Measurements from ENCODE around the gene SRGAP1.
"Not testable (repeated sequence)": the region's sequence is repeated elsewhere in the genome, so short reads cannot be mapped to it uniquely, and the experiment has no call there.

SRGAP1 gene

DNA sequence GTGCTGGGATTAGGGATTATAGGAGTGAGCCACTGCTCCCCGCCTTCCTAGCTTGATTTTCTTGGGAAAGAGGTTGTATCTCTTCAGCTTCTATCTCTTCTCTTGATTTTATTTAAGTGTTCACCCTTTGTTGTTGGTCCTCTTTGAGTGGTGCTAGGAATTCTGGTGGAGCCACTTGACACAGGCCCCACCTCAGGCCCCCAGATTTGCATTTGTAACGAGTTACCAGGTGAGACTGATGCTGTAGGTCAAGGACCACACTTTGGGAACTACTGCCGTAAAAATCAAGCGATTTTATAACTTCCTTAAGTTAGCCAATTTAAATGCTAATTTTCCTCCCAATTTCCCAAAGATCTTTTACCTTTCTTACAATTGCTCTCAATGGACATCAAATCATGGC is 26.3 kb downstream of the SRGAP1 start:
- no peak for DNase-seq

DNA sequence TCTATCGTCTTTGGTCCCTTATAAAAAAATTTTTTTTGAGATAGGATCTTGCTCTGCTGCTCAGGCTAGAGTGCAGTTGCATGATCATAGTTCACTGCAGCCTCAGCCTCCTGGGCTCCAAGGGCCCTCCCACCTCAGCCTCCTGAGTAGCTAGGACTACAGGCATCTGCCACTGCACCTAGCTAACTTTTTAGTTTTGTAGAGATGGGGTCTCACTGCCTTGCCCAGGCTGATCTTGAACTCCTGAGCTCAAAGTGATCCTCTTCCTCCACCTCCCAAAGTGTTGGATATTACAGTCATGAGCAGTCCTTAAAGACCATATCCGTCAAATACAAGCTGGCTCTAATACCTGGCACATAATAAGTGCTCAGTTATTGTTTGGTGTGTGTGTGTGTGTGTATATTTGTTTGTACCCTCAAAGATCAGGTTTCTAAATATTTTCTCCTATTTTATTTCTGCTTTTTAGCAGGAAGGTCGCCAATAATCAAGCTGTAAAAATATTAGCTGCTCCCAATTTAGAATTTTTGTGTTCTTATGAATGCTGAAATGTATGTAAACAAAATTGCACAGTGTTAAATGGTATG is 30.5 kb downstream of the SRGAP1 start:
- DNase-seq = no peak

DNA sequence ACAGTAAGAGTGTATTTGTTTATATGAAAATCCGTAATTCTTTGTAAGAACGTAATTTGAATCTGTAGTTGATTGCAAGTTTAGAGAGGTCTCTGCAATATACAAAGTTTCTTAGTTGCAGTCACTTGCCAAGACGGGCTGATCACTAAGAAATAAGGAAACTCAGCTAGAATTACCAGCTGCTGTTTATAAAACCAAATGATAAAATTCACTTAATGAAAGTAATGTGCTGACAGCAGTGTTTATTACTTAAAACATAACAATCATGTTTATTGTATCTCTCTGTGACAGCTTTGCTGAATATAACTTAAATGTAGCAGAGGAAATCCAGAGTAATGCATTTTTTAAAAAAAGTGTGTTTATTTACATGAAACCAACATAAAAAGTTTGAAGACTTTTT is 31.2 kb downstream of the SRGAP1 start:
- no peak for DNase-seq

DNA sequence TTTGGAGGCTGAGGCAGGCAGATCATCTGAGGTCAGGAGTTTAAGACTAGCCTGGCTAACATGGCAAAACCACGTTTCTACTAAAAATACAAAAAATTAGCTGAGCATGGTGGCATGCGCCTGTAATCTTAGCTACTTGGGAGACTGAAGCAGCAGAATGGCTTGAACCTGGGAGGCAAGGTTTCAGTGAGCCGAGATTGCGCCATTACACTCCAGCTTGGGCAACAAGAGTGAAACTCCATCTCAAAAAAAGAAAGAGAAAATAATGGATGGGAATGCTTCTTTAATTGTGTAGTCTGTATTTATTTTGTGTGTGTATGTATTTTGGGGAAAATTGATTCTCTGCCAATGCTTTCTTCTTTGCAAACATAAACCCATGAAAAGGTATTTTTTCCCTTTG is 32.5 kb downstream of the SRGAP1 start:
- DNase-seq = no peak

DNA sequence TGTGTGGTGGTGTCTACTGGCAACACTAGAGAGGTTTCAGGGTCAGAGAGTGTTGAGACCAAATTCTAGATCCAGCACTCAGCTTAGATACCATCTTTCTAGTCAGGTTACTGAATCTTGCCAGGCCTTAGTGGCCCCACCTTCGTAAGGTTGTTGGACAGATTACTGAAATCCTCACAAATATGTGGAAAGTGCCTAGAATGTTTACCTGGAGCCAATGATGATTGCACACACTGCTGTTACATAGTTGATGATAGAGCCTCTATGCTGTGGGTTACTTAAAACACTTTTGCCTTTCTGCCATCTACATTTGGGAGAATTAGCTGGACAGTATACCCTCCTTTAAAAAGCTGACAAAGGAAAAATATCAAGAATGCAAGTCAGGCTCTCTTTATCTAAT is 33.2 kb downstream of the SRGAP1 start:
- DNase-seq = no peak

DNA sequence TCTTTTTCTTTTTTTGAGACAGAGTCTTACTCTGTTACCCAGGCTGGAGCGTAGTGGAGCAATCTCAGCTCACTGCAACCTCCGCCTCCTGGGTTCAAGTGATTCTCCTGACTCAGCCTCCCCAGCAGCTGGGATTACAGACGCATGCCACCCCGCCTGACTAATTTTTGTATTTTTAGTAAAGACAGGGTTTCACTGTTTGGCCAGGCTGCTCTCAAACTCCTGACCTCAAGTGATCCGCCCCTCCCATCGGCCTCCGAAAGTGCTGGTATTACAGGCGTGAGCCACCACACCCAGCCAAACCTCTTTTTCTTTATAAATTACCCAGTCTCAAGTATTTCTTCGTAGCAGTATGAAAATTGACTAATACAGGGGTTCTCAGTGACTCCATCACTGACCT is 35.7 kb downstream of the SRGAP1 start:
- not testable (repeated sequence) for DNase-seq

DNA sequence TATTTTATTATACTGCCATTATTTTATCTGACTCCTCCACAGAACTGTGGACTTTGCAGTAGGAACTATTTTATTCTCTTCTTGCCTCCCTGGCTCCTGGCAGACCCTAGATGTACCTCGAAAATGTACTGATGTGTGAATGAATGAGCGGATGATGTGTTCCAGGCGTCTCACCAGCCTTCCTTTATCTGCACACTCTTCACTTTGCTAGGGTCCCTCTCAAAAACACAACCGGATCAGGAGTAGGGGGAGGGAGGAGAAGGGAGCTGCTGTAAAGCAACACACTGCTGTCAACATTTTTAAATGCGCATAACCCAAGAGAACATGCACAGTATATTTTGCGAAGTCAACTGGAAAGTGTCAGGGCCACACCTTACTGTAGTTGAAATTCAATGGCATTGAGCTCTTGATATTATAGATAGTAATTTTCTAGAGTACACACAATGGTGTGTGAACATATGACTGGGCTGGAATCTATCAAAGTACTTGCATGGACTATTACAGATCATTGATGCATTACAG is 36.3 kb downstream of the SRGAP1 start:
- no peak for DNase-seq

DNA sequence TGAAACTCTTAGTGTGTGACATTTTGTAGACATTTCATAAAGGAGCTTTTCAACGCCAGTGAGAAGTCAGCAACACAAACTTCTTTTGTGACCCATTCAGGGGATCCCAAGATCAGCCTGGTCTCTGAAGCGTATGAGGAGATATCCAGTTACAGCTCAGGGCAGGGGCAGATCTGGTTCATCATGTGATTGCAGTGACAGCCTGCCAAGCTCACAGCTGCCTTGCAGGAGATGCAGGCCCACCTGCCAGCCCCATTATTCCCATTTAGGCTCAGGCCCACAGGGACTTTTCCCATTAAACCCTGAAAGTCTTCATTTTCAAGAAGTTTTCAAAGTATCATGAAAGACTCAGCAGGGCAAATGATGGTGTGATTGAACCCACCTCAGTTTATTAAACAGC is 38.3 kb downstream of the SRGAP1 start:
- no peak for DNase-seq

DNA sequence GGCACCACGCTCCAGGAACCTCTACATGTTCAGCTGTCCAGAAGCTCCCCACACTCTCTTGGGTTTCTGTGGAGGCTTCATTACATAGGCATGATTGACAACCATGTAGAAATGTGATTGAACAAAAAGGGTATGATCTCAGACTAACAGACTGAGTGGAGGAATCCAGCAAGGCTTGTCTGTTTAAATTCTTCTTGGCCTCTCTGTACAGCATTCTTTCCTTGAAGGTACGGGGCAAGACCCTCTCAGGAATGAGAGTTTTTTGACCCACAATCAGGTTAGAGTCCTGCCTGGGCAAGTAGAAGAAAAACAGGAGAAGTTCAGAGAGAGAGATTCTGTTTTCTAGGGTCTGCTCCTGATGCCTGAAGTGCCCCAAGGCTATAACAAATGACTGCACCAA is 40.9 kb downstream of the SRGAP1 start:
- no peak for DNase-seq

DNA sequence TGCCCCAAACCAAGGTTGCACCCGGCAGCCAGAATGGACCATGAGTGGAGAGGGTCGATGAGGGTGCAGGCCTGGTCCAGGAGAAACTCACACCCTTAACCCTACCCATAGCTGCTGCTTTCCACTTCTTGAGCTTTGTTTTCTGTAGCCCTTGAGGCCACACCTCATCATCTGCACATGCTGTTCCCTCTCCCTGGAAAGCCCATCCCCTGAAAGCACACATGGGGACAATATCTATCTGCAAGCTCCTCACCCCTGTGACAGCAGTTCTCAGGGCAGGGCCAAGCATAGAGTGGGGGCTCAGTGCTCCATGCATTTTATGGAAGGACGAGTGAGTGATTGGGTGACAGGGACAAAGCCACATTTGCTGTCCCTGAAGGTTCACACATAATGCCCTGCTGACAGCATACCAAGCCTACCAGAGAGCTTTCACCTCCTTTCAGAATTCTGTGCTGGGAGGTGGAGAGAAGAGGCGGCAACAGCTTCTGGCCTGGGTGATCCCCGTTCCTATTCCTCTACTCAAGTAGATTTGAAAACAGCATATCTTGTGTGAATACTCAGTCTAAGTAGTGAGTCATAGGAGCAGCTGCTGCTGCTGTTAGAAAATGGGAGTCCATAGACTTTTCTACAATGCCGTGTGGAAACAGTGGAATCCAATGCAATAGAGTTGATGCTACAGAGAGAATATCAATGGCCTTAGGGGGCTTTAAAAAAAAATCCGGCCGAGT is 44.6 kb downstream of the SRGAP1 start:
- no peak for DNase-seq

DNA sequence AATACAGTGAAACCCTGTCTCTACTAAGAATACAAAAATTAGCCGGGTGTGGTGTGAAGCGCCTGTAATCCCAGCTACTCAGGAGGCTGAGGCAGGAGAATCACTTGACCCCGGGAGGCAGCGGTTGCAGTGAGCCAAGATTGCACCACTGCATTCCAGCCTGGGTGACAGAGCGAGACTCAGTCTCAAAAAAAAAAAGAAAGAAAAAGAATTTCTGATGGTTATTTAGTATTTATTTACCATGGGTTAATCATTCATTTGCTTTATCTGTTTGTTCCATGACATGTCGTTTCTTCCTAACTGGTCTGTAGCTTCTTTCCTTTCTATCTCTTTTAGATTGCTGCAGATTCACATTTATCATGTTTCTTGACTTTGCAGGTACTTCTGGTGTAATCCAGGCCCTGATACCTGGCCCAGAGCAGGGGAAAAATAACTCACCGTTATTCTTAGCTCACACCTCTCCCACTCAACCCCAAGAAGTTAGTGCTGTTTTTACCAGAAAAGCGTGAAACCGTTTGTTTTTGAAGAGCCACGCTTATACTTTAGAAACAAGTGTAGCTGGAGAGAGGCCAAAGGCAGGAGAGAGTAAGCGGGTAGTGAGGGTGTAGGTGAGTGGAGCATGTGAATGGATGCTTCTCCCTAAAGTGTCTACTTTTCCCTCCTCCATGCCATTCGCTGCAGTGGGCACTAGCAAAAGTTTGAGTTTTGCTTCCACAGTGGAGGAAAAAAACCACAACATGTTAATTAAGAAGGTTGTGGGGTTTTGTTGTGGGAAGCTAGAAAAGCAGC is 45.4 kb downstream of the SRGAP1 start:
- DNase-seq = no peak

DNA sequence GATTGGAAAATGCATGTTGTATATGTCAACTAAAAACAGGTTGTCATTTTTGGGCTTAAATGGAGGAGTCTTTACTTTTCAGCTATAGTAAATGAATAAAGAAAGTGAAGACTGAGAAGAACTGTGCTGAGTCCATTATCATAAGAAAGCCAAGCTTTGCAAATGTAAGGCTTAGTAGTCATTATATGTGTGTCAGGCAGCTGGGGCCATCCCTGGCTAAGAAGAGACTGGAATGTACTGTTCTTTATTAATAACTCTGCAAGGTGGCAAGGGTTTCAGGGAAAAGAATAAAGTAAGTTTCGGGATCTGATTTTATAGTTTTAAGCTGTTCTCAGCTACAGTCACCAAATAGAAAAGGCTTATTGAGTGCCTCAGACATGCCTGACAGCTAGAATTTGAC is 48.7 kb downstream of the SRGAP1 start:
- DNase-seq = no peak

DNA sequence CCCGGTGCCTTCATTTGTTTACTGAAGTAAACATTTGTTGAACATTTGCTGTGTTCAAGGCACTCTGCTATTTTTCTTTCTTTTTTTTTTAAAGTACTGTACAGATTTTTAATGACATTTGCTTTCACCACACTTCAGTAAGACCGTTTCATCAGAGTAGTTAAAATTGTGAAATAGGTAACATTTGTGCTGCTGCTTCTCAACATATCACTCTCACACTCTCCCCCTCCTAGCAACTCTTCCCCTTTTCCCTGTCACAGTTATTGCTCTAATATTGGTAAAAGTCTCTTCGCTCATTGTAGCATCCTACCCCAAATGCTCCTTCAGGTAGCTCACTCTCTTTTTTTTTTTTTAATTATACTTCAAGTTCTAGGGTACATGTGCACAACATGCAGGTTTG is 49.6 kb downstream of the SRGAP1 start:
- no peak for DNase-seq

DNA sequence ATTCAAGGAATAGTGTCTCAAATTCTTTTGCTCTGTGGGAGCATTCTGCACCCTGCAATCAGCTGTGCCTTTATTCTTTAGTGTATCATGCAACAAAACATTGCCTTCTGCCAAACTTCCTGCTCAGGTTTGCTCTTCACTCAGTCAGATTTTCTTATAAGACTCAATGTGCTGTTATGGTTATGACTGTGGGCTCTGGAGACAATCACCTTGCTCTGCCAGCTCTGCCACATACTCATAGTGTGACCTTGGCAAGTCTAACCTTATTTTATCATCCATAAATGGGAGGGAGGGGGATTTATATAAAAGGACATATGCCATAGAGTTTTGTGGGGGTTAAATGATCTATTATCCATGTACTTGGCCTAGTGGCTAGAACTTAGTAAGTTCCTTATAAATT is 51.3 kb downstream of the SRGAP1 start:
- no peak for DNase-seq

DNA sequence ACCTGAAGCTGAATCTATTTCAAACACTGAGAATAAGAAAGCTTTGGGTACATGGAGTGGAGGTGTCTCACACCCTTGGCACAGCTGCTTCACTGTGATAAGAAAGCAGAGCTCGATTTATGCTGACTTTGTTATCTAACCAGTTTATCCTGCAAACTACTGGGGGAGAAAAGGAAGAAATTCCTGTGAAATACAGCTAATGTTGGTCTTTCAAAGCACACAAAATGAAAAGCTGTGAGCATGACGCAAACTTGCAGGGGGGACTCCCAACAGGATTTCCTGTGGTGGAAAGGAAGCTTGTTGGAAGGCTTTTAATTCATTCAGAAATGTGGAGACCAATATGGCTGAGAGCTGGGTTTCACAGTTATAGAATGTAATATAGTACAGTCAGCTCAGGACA is 53.4 kb downstream of the SRGAP1 start:
- DNase-seq = no peak

DNA sequence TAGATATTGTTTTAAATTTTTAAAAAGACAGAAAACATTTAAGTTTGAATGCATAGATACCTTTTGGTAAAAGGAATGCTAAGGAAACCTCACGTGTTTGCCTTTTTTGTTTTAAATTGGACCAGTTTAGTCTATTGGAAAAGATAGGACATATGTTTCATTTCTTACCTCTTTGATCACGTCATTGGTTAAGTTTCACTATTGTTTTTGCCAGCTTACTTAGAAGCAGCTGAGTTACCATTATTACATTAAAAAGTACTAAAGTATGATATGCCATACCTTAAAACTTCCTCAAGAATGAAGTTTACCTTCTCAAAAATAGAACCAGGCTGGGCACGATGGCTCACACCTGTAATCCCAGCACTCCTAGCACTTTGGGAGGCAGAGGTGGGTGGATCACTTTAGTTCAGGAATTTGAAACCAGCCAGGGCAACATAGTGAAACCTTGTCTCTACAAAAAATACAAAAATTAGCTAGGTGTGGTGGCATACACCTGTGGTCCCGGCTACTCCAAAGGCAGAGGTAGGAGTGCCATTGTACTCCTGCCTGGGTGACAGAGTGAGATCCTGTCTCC is 54.4 kb downstream of the SRGAP1 start:
- DNase-seq = no peak

DNA sequence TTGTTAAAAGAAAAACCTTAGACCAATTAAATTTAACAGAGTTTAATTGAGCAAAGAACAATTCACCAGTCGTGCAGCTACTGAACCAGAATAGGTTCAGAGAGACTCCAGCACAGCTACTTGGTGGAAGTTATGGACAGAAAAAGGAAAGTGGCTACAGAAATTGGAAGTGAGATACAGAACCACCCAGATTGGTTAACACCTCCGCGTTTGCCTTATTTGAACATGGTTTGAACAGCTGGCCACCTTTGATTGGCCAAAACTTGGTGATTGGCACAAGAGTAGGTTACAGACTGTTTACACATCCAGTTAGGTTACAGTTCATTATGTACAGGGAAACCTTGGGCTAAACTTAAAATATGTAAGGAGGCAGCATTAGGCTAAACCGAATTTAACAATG is 54.9 kb downstream of the SRGAP1 start:
- DNase-seq = no peak

DNA sequence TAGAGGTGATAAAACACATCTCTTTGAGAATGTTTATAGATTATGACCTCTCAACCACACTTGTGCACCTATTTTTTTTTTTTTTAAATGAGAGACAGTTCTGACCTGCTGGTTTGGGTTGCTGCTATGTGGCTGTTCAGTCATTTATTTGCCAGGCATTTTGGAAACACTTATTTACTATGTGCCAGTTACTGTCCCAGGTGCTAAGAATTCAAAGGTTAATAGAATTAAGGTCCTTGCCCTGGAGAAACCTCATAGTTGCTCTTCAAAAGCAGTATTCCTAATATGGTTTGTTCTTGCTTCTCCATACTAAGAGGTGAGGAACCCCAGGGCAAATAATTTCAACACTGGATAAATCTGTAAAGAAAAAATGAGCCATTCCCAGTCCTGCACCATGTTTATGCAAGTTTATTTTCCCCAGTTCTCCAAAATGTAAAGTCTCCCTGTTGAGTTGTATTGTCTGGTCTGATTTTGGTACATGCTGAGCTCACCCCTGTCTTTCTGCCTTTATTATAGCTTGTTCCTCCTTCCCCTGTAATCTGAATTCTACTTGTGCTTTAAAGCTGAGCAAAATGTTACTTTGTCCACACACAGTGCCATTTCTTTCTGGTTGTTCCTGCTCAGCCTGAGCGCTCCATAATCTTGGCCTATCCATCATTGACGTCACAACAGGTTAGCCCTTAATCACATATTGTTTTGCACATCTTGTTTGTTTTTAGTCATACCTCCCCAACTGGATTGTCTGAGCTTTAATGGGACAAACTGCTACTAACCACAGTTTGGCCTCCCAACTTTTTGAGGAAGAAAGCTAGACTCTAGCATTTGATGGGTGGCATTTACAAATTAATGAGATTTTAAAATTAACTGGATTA is 56.7 kb downstream of the SRGAP1 start:
- DNase-seq = no peak

DNA sequence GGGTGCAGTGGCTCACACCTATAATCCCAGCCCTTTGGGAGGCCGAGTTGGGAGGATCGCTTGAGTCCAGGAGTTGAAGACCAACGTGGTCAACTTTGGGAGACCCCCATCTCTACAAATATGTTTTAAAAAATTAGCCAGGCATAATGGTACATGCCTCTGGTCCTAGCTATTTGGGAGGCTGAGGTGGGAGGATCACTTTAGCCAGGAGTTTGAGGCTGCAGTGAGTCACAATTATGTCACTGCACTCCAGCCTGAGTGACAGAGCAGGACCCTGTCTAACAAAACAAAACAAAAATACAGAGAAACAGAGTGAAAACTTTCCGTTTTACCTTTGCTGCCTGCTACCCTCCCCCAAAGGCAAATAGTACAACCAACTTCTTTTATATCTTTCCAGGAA is 60.2 kb downstream of the SRGAP1 start:
- no peak for DNase-seq

DNA sequence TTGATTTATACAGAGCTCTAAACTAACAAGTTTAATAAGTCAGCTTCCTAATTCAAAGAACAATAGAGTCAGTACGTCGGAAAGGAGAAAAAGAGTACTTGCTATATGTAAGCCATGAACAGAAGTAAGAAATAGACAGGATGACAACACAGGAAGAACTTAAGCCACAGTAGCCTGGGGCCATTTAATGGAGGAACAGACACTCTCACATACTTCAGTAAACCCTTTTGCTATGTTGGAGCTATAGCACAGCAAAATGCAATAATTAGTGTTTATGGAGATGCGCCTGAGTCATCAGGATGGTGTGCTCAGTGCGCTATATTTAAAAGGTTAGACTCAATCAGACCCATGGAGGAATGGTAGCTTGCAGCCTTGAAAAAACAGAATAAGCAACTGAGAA is 61.0 kb downstream of the SRGAP1 start:
- no peak for DNase-seq

DNA sequence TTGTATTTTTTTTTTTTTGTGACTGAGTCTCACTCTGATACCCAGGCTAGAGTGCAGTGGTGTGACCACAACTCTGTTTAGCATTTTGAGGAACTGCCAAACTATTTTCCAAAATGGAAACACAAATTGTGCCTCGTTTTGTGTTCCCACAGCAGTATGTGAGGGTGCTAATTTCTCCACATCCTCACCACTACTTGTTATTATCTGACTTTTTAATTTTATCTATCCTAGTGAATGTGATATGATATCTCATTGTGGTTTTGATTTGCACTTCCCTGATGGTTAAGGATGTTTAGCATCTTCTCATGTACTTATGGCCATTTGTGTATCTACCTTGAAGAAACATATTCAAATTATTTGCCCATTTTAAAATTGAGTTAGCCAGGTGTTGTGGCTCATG is 62.4 kb downstream of the SRGAP1 start:
- no peak for DNase-seq

DNA sequence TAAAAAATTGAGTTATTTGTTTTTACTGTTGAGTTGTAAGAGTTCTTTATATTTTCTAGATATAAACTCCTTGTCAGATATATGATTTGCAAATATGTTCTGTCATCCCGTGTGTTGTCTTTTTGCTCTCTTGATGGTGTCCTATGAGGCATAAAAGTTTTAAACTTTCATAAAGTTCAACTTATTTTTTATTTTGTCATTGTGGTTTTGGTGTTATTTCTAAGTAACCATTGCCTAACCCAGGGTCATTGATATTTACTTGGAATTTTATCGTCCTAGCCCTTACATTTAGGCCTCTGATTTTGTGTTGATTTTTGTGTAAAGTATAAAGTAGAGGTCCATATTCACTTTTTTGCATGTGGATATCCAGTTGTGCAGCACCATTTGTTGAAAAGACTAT is 63.1 kb downstream of the SRGAP1 start:
- DNase-seq = no peak
